Right ventricle myocardium superior (tissue), 1 donor: ENCODE data around the gene SHLD3. TPM values are rescaled to one million over a fixed set of nuclear protein-coding genes. Genes with fewer than 3 reads are reported as not detected.
A peak's percentile ranks its signal among the peaks of the same experiment; 100 is the strongest.
"Not testable (repeated sequence)": the region's sequence is repeated elsewhere in the genome, so short reads cannot be mapped to it uniquely, and the experiment has no call there.

ENCODE experiments used
- ATAC-seq: fragments of 200-7000 bp; cut with Tn5 transposase; one replicate; pipeline ENCODE4 v1.9.1; 2020; ENCODE audit warnings: mild to moderate bottlenecking; ENCODE audit not compliant: poor library complexity
- DNase-seq: peaks from one replicate; pipeline ENCODE4 v3.0.0-alpha.2; 2020
- intact Hi-C: fragments of 100-400 bp; cut with DNase I; formaldehyde crosslinking; loops from one replicate; pipeline ENCODE4 v1.11.2; 2022
- long read RNA-seq: library from polyadenylated mRNA; unstranded; transcript quantifications from one replicate; pipeline ENCODE4 v2.0.0, GENCODE V29; 2021
- total RNA-seq: library from RNA; stranded (reverse); fragmentation: NEBNext Ultra II Directional; extraction: Animal tissue kit (Norgen Biotek cat#: 25700); gene quantifications from one replicate; pipeline ENCODE4 v1.2.1, GENCODE V29; 2021
- donor health status: DM: no; HTN: yes; CAD: no; lungs with severe emphysema.

Gene SHLD3
- 1.2 TPM for total RNA-seq
- long read RNA-seq, result 0 reads

- intact Hi-C loops, result no loop called here
- peak; percentile 80 for DNase-seq
- ATAC-seq, result peak; percentile 94
Observed at GRCh38 chr5:65624571-65625555, at the start of gene SHLD3, which contains the start of gene TRAPPC13. Gene SHLD3 (plus strand): TSS chr5:65625027. CDS start chr5:65629588, 4,561 bp downstream. Gene TRAPPC13 (plus strand): TSS chr5:65625027. CDS start chr5:65625061, 34 bp downstream.

- ATAC-seq (no peak), DNase-seq (no peak)
- intact Hi-C loops, result no loop called here
Observed at GRCh38 chr5:65577141-65577540, 47.7 kb upstream of the SHLD3 start.

- DNase-seq (no peak), ATAC-seq (no peak)
- intact Hi-C loops, result no loop called here
Observed at GRCh38 chr5:65588694-65589093, 36.1 kb upstream of the SHLD3 start.

- DNase-seq, ATAC-seq, intact Hi-C loops: not testable (repeated sequence)
Observed at GRCh38 chr5:65601761-65602160, 23.1 kb upstream of the SHLD3 start.

- intact Hi-C loops, result no loop called here
- DNase-seq, result no peak
- ATAC-seq, result no peak
Observed at GRCh38 chr5:65611524-65611923, 13.3 kb upstream of the SHLD3 start.

GRCh38 chr5:65612298-65612907, 12.4 kb upstream of the SHLD3 start:
- intact Hi-C loops, result no loop called here
- no peak for DNase-seq
- ATAC-seq, result no peak

- DNase-seq (no peak), ATAC-seq (no peak)
- intact Hi-C loops, result no loop called here
Observed at GRCh38 chr5:65620021-65620420, 4.8 kb upstream of the SHLD3 start.

GRCh38 chr5:65621961-65622360, 2.9 kb upstream of the SHLD3 start:
- ATAC-seq, DNase-seq, intact Hi-C loops: not testable (repeated sequence)

- ATAC-seq, result no peak
- DNase-seq, result no peak
- intact Hi-C loops, result no loop called here
Observed at GRCh38 chr5:65623482-65623881, 1.3 kb upstream of the SHLD3 start.

GRCh38 chr5:65624025-65624570, 729 bp upstream of the SHLD3 start, which contains the start of gene TRIM23:
Gene TRIM23 (minus strand): TSS chr5:65624333. CDS start chr5:65624274, 59 bp downstream.
- ATAC-seq (peak; percentile 98), DNase-seq (peak; percentile 95)
- intact Hi-C loops, result no loop called here

- no peak for ATAC-seq
- DNase-seq, result no peak
- intact Hi-C loops, result no loop called here
Observed at GRCh38 chr5:65625743-65626142, 916 bp downstream of the SHLD3 start.

- intact Hi-C loops, result no loop called here
- DNase-seq, result no peak
- ATAC-seq, result no peak
Observed at GRCh38 chr5:65630981-65631380, 6.2 kb downstream of the SHLD3 start.

GRCh38 chr5:65640240-65640639, 15.4 kb downstream of the SHLD3 start:
- DNase-seq (no peak), ATAC-seq (no peak)
- intact Hi-C loops, result no loop called here

GRCh38 chr5:65646938-65647337, 22.1 kb downstream of the SHLD3 start:
- intact Hi-C loops, result no loop called here
- no peak for ATAC-seq
- DNase-seq, result no peak

- no peak for DNase-seq
- intact Hi-C loops, result no loop called here
- ATAC-seq, result no peak
Observed at GRCh38 chr5:65647941-65648340, 23.1 kb downstream of the SHLD3 start.

- DNase-seq (no peak), ATAC-seq (no peak)
- intact Hi-C loops, result no loop called here
Observed at GRCh38 chr5:65651144-65651543, 26.3 kb downstream of the SHLD3 start.

- ATAC-seq (no peak), DNase-seq (no peak)
- intact Hi-C loops, result no loop called here
Observed at GRCh38 chr5:65654713-65655112, 29.9 kb downstream of the SHLD3 start.

GRCh38 chr5:65663804-65664521, 39.1 kb downstream of the SHLD3 start:
- no peak for ATAC-seq
- no peak for DNase-seq
- intact Hi-C loops, result no loop called here

GRCh38 chr5:65668696-65669095, 43.9 kb downstream of the SHLD3 start:
- intact Hi-C loops, result no loop called here
- no peak for DNase-seq
- ATAC-seq, result no peak
